Measurements from ENCODE around the gene IGFL4.

GRCh38 chr19:46082728-46083050 lies 41.9 kb upstream of the IGFL4 start:
- TF ChIP-seq POLR2A (IDR thresholded peaks at IDR 0.05) = no peak
- TF ChIP-seq EP300 (IDR thresholded peaks at IDR 0.05) = no peak
- no peak for TF ChIP-seq CTCF (IDR thresholded peaks at IDR 0.05)
- no peak for TF ChIP-seq POLR2AphosphoS5 (IDR thresholded peaks at IDR 0.05)

Measured in stomach (tissue), 4 donors.